Neural progenitor cell (in vitro differentiated cells): ENCODE measurements around the gene ZDHHC14. TPM values are rescaled to one million over a fixed set of nuclear protein-coding genes. Genes with fewer than 3 reads are reported as not detected.
"Not testable (repeated sequence)": the region's sequence is repeated elsewhere in the genome, so short reads cannot be mapped to it uniquely, and the experiment has no call there.

Experiments
- DNase-seq: peaks from one replicate; pipeline ENCODE4 v3.0.0-alpha.2; 2016; ENCODE audit warnings: low spot score
- H2AFZ ChIP-seq: fragments of 200-600 bp; sonication (generic); replicated peaks from 2 replicates; pipeline ENCODE4 v1.6.1; 2016; ENCODE audit warnings: antibody characterized with exemption
- H3F3A ChIP-seq: fragments of 200-600 bp; sonication (generic); 2 replicates; pipeline ENCODE4 v1.6.1; 2016; ENCODE audit warnings: antibody characterized with exemption, low read depth
- H3K27ac ChIP-seq: fragments of 200-600 bp; sonication (generic); 2 replicates; pipeline ENCODE4 v1.5.1; 2016; ENCODE audit warnings: mild to moderate bottlenecking
- H3K27me3 ChIP-seq: fragments of 200-600 bp; sonication (generic); 2 replicates; pipeline ENCODE4 v1.6.1; 2016; ENCODE audit warnings: mild to moderate bottlenecking, moderate library complexity
- H3K36me3 ChIP-seq: fragments of 200-600 bp; sonication (generic); 2 replicates; pipeline ENCODE4 v1.5.1; 2016
- H3K4me1 ChIP-seq: fragments of 200-600 bp; sonication (generic); 2 replicates; pipeline ENCODE4 v1.6.1; 2016; ENCODE audit warnings: mixed run types
- H3K4me2 ChIP-seq: fragments of 200-600 bp; sonication (generic); 2 replicates; pipeline ENCODE4 v1.6.1; 2016
- H3K4me3 ChIP-seq: fragments of 200-600 bp; sonication (generic); 2 replicates; pipeline ENCODE4 v1.5.1; 2016
- H3K79me2 ChIP-seq: fragments of 200-600 bp; sonication (generic); 2 replicates; pipeline ENCODE4 v1.6.1; 2016; ENCODE audit warnings: low read depth
- H3K9ac ChIP-seq: fragments of 200-600 bp; sonication (generic); 2 replicates; pipeline ENCODE4 v1.6.1; 2016
- H3K9me3 ChIP-seq: fragments of 200-600 bp; sonication (generic); 2 replicates; pipeline ENCODE4 v1.5.1; 2016; ENCODE audit warnings: low read depth
- H4K20me1 ChIP-seq: fragments of 200-600 bp; sonication (generic); 2 replicates; pipeline ENCODE4 v1.6.1; 2016; ENCODE audit warnings: low read depth
- H3K27ac Mint-ChIP-seq: 3 replicates; pipeline ENCODE4 v1.8.0; 2021; ENCODE audit warnings: mixed read lengths
- H3K27me3 Mint-ChIP-seq: 2 replicates; pipeline ENCODE4 v1.8.0; 2022; ENCODE audit warnings: low read depth, mild to moderate bottlenecking, inconsistent platforms, moderate library complexity, mixed read lengths; ENCODE audit not compliant: insufficient read depth
- H3K36me3 Mint-ChIP-seq: 3 replicates; pipeline ENCODE4 v1.8.0; 2021; ENCODE audit warnings: mixed read lengths
- H3K4me1 Mint-ChIP-seq: 3 replicates; pipeline ENCODE4 v1.8.0; 2021; ENCODE audit warnings: mixed read lengths
- H3K4me3 Mint-ChIP-seq: 3 replicates; pipeline ENCODE4 v1.8.0; 2021; ENCODE audit warnings: mild to moderate bottlenecking, moderate library complexity, mixed read lengths
- H3K9me3 Mint-ChIP-seq: 3 replicates; pipeline ENCODE4 v1.8.0; 2020; ENCODE audit warnings: mixed read lengths
- EZH2 ChIP-seq: fragments of 200-600 bp; sonication (generic); IDR thresholded peaks from 2 replicates; pipeline ENCODE4 v1.6.1; 2017; ENCODE audit warnings: antibody characterized with exemption, mild to moderate bottlenecking, moderate library complexity
- EZH2phosphoT487 ChIP-seq: fragments of 200-600 bp; sonication (generic); IDR thresholded peaks from 2 replicates; pipeline ENCODE4 v1.6.1; 2017; ENCODE audit warnings: antibody characterized with exemption
- total RNA-seq: library from RNA; depleted of rRNA; stranded (reverse); fragments of >200 nt; gene quantifications from 2 replicates; pipeline ENCODE4 v1.2.3, GENCODE V29; 2015; ENCODE audit warnings: low replicate concordance
- TF ChIP-seq, protein P1 (sequence below): fragments of 200-600 bp; sonication (generic); IDR thresholded peaks from 2 replicates; pipeline ENCODE4 v1.5.1; 2017; ENCODE audit warnings: antibody characterized with exemption, mild to moderate bottlenecking

Gene ZDHHC14
- total RNA-seq, 1 donor from 2014 or later, result 14.5 TPM

DNA sequence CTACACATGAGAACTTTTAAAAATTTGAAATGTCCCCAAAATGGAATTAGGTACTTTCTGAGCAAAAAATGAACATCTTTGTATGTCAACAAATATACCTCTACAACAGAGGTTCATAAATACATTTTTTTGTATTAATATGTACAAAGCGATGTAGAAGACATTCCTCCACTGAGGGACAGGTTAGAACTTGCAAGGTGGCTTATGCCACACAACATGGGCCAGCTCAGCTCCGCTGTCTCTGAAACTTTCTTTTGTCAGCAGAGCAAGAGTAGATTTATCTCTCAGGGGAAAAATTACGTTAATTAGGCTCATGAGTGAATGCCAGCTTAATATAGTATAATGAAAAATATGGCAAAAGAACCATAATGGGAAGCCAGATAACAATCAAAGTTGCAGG, 47.0 kb upstream of the ZDHHC14 start:
- Mint-ChIP-seq H3K9me3 (no peaks in the 10 kb centered on the region), H3K4me3 (no peak overlapping the region), H3K27me3 (no peaks in the 10 kb centered on the region), H3K4me1 (no peaks in the 10 kb centered on the region), H3K36me3 (no peaks in the 10 kb centered on the region), H3K27ac (no peak overlapping the region)
- H2AFZ ChIP-seq, result no peak overlapping the region
- H3K27me3 ChIP-seq, result peaks cover 27% of the 10 kb centered on the region
- H3K4me1 ChIP-seq, result peaks cover 7% of the 10 kb centered on the region
- H3K79me2 ChIP-seq, result no peaks in the 10 kb centered on the region
- no peaks in the 10 kb centered on the region for H4K20me1 ChIP-seq
- TF ChIP-seq, protein P1, sequence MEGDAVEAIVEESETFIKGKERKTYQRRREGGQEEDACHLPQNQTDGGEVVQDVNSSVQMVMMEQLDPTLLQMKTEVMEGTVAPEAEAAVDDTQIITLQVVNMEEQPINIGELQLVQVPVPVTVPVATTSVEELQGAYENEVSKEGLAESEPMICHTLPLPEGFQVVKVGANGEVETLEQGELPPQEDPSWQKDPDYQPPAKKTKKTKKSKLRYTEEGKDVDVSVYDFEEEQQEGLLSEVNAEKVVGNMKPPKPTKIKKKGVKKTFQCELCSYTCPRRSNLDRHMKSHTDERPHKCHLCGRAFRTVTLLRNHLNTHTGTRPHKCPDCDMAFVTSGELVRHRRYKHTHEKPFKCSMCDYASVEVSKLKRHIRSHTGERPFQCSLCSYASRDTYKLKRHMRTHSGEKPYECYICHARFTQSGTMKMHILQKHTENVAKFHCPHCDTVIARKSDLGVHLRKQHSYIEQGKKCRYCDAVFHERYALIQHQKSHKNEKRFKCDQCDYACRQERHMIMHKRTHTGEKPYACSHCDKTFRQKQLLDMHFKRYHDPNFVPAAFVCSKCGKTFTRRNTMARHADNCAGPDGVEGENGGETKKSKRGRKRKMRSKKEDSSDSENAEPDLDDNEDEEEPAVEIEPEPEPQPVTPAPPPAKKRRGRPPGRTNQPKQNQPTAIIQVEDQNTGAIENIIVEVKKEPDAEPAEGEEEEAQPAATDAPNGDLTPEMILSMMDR, result no peak
- TF ChIP-seq EZH2, result no peak
- no peak for TF ChIP-seq EZH2phosphoT487
- no peaks in the 10 kb centered on the region for H3F3A ChIP-seq
- H3K36me3 ChIP-seq, result no peaks in the 10 kb centered on the region
- no peak for DNase-seq
- no peaks in the 10 kb centered on the region for H3K9me3 ChIP-seq
- no peak overlapping the region for H3K27ac ChIP-seq
- no peak overlapping the region for H3K4me2 ChIP-seq
- no peak overlapping the region for H3K9ac ChIP-seq
- no peak overlapping the region for H3K4me3 ChIP-seq

DNA sequence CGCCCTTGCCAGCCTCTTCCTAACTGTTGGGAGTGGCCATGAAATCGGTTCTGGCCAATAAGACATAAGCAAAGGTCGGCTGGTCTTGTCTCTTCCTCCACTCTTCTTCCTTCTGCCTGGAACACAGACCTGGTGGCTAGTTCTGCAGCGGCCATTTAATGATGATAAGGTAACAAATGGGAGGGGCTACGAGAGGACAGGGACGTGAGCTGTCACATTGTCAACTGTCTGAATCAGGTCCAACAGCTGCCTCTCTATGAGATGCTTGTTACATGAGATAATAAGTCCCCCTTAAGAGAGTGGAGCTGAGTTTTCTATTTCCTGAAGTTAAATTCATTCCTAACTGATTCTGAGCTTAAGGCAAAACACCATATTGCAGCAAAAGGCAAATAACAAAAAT, 45.2 kb upstream of the ZDHHC14 start:
- no peak overlapping the region for H2AFZ ChIP-seq
- no peaks in the 10 kb centered on the region for H3K27me3 Mint-ChIP-seq

DNA sequence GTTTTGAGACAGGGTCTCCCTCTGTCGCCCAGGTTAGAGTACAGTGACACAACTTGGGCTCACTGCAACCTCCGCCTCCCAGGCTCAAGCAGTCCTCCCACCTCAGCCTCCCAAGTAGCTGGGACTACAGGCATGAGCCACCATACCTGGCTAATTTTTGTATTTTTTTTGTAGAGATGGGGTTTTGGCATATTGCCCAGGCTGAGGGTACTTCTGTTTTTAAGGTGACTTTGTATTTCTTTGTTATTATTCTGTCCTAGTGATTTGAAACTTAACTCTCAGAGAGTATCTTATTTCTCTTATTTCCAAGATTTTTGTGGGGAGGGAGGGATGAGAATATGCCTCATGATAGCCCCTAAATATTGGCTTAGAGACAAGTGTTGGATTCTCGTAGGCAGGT, 43.7 kb upstream of the ZDHHC14 start:
- H3K9me3 Mint-ChIP-seq, H3K9me3 ChIP-seq, H3K27ac ChIP-seq, H3K4me3 Mint-ChIP-seq, H3K79me2 ChIP-seq, H3K4me1 Mint-ChIP-seq, H3K36me3 Mint-ChIP-seq, H3F3A ChIP-seq, H3K9ac ChIP-seq, H3K27me3 Mint-ChIP-seq, H2AFZ ChIP-seq, H3K4me2 ChIP-seq, H3K36me3 ChIP-seq, DNase-seq, H4K20me1 ChIP-seq, H3K27ac Mint-ChIP-seq, H3K4me3 ChIP-seq, H3K4me1 ChIP-seq: not testable (repeated sequence)
- H3K27me3 ChIP-seq, result peaks cover 16% of the 10 kb centered on the region

More for the DNA sequence above, 45.2 kb upstream of the ZDHHC14 start:
- no peaks in the 10 kb centered on the region for H3K36me3 Mint-ChIP-seq
- TF ChIP-seq, protein P1, result no peak
- TF ChIP-seq EZH2, result no peak
- no peak for TF ChIP-seq EZH2phosphoT487
- peaks cover 8% of the 10 kb centered on the region for H3K4me1 ChIP-seq
- no peak overlapping the region for H3K4me3 Mint-ChIP-seq
- H3F3A ChIP-seq, result no peaks in the 10 kb centered on the region
- no peaks in the 10 kb centered on the region for H4K20me1 ChIP-seq
- H3K27ac ChIP-seq, result no peak overlapping the region
- no peaks in the 10 kb centered on the region for H3K4me1 Mint-ChIP-seq
- no peaks in the 10 kb centered on the region for H3K36me3 ChIP-seq
- H3K79me2 ChIP-seq, result no peaks in the 10 kb centered on the region
- H3K4me2 ChIP-seq, result no peak overlapping the region
- peaks cover 27% of the 10 kb centered on the region for H3K27me3 ChIP-seq
- H3K9me3 ChIP-seq, result no peaks in the 10 kb centered on the region
- no peaks in the 10 kb centered on the region for H3K9me3 Mint-ChIP-seq
- no peak overlapping the region for H3K4me3 ChIP-seq
- no peak overlapping the region for H3K27ac Mint-ChIP-seq
- no peak overlapping the region for H3K9ac ChIP-seq
- DNase-seq, result no peak

- DNase-seq, result no peak
- H3K9me3 ChIP-seq, result no peaks in the 10 kb centered on the region
- H3K4me1 Mint-ChIP-seq, result no peaks in the 10 kb centered on the region
- H3K4me2 ChIP-seq, result no peak overlapping the region
- peaks cover 13% of the 10 kb centered on the region for H3K27me3 ChIP-seq
- no peaks in the 10 kb centered on the region for H3K9me3 Mint-ChIP-seq
- H2AFZ ChIP-seq, result no peak overlapping the region
- no peak overlapping the region for H3K9ac ChIP-seq
- H3K4me1 ChIP-seq, result peaks cover 8% of the 10 kb centered on the region
- H3F3A ChIP-seq, result no peaks in the 10 kb centered on the region
- no peaks in the 10 kb centered on the region for H3K36me3 ChIP-seq
- H4K20me1 ChIP-seq, result no peaks in the 10 kb centered on the region
- H3K79me2 ChIP-seq, result no peaks in the 10 kb centered on the region
- no peak overlapping the region for H3K4me3 ChIP-seq
- no peak overlapping the region for H3K27ac Mint-ChIP-seq
- no peak for TF ChIP-seq EZH2phosphoT487
- TF ChIP-seq, protein P1, result no peak
- TF ChIP-seq EZH2, result no peak
- no peaks in the 10 kb centered on the region for H3K36me3 Mint-ChIP-seq
- H3K27me3 Mint-ChIP-seq, result no peaks in the 10 kb centered on the region
- no peak overlapping the region for H3K4me3 Mint-ChIP-seq
- no peak overlapping the region for H3K27ac ChIP-seq
These were observed 43.2 kb upstream of the ZDHHC14 start for GRCh38 chr6:157337751-157338150.
